ENCODE results near the gene XRCC4.

DNA sequence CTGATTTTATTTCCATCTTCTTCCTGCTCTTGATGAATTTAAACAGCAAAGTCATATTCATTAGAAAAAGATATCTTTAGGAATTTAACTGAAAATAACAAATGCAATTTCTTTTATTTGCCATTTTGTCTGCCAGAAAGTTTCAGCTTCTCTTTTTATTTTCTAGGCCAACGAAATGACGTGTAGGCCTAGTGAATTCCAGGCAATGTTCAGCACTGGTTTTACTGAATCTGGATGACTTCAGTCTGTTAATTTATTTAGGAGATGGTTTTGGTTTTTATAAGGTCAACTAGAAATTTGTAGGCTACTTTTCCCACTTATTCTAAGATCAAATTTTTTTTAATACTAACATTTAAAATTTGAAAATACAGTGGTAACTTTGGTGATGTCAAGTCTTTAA, 265.1 kb downstream of the XRCC4 start:
- TF ChIP-seq, protein P1, sequence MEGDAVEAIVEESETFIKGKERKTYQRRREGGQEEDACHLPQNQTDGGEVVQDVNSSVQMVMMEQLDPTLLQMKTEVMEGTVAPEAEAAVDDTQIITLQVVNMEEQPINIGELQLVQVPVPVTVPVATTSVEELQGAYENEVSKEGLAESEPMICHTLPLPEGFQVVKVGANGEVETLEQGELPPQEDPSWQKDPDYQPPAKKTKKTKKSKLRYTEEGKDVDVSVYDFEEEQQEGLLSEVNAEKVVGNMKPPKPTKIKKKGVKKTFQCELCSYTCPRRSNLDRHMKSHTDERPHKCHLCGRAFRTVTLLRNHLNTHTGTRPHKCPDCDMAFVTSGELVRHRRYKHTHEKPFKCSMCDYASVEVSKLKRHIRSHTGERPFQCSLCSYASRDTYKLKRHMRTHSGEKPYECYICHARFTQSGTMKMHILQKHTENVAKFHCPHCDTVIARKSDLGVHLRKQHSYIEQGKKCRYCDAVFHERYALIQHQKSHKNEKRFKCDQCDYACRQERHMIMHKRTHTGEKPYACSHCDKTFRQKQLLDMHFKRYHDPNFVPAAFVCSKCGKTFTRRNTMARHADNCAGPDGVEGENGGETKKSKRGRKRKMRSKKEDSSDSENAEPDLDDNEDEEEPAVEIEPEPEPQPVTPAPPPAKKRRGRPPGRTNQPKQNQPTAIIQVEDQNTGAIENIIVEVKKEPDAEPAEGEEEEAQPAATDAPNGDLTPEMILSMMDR (IDR thresholded peaks at IDR 0.05 in 4 of 5, conservative IDR thresholded peaks at IDR 0.05 in 1 of 5) = no peak
- no peak for TF ChIP-seq POLR2A (IDR thresholded peaks at IDR 0.05)

All from gastrocnemius medialis (tissue), 4 donors.